Skin epidermis (tissue), 12 donors: Measurements from ENCODE around the gene APC2.

Source experiments
- H3K27ac ChIP-seq, 21 experiments: fragments of 200-600 bp; sonication (generic) in 11 of 21; one replicate each; pipeline ENCODE4 v1.5.0; 2020; ENCODE audit warnings: mild to moderate bottlenecking in 3 of 21, inconsistent platforms in 2 of 21, moderate library complexity in 2 of 21
- H3K4me3 ChIP-seq, 7 experiments: fragments of 200-600 bp; sonication (generic) in 2 of 7; one replicate each; pipeline ENCODE4 v1.5.0; 2020; ENCODE audit warnings: inconsistent platforms in 2 of 7, mild to moderate bottlenecking in 2 of 7, moderate library complexity in 1 of 7

Gene APC2

GRCh38 chr19:1449467-1450442 is at the start of gene APC2:
Gene APC2, plus strand, starts transcription at chr19:1450121. Its CDS starts 2,881 bp downstream, at chr19:1453002.
- Histone ChIP-seq H3K27ac (no peak within 1 kb of the TSS), H3K4me3 (no peak within 1 kb of the TSS)

- Histone ChIP-seq H3K4me3 (peak overlapping the region; percentile 37 to 62 (median 49)), H3K27ac (peak overlapping the region in 11 of 21 experiments; percentile 12 to 82 (median 28))
These were observed 49.4 kb upstream of the APC2 start for GRCh38 chr19:1400281-1401137.

- Histone ChIP-seq H3K27ac (peak within 1 kb of the TSS in 14 of 21 experiments; percentile 12 to 82 (median 30)), H3K4me3 (peak within 1 kb of the TSS; percentile 37 to 62 (median 49))
These were observed 48.6 kb upstream of the APC2 start, which contains the start of gene GAMT for GRCh38 chr19:1401138-1401888. Gene GAMT, minus strand, starts transcription at chr19:1401542. Its CDS starts 66 bp downstream, at chr19:1401476.

GRCh38 chr19:1401889-1402217 is 48.1 kb upstream of the APC2 start:
- H3K4me3 ChIP-seq, result peak overlapping the region; percentile 37 to 62 (median 49)
- H3K27ac ChIP-seq, result peak overlapping the region in 6 of 21 experiments; percentile 12 to 80 (median 30)

- Histone ChIP-seq H3K27ac (peak overlapping the region in 3 of 21 experiments; percentile 20 to 29 (median 21)), H3K4me3 (no peak overlapping the region)
These were observed 47.4 kb upstream of the APC2 start for GRCh38 chr19:1402411-1403070.

GRCh38 chr19:1406774-1407527 is 43.0 kb upstream of the APC2 start:
- Histone ChIP-seq H3K4me3 (peak overlapping the region; percentile 27 to 97 (median 40)), H3K27ac (peak overlapping the region in 20 of 21 experiments; percentile 53 to 99 (median 76))

GRCh38 chr19:1407528-1408299 is 42.2 kb upstream of the APC2 start, which contains the start of gene DAZAP1:
Gene DAZAP1, plus strand, starts transcription at chr19:1407586. Its CDS starts 188 bp downstream, at chr19:1407774.
- Histone ChIP-seq H3K4me3 (peak within 1 kb of the TSS; percentile 75 to 99 (median 97)), H3K27ac (peak within 1 kb of the TSS; percentile 83 to 100 (median 98))

GRCh38 chr19:1408300-1409203 is 41.4 kb upstream of the APC2 start:
- peak overlapping the region; percentile 83 to 100 (median 98) for H3K27ac ChIP-seq
- H3K4me3 ChIP-seq, result peak overlapping the region; percentile 75 to 99 (median 97)

GRCh38 chr19:1409204-1410005 is 40.5 kb upstream of the APC2 start:
- peak overlapping the region; percentile 75 to 99 (median 97) for H3K4me3 ChIP-seq
- H3K27ac ChIP-seq, result peak overlapping the region in 20 of 21 experiments; percentile 89 to 100 (median 98)

GRCh38 chr19:1410136-1410786 is 39.7 kb upstream of the APC2 start:
- Histone ChIP-seq H3K4me3 (peak overlapping the region in 1 of 7 experiments; percentile 89), H3K27ac (peak overlapping the region in 11 of 21 experiments; percentile 0 to 99 (median 54))

GRCh38 chr19:1410789-1411188 is 39.1 kb upstream of the APC2 start:
- Histone ChIP-seq H3K27ac (peak overlapping the region in 11 of 21 experiments; percentile 0 to 99 (median 50)), H3K4me3 (no peak overlapping the region)

GRCh38 chr19:1411255-1412191 is 38.4 kb upstream of the APC2 start:
- Histone ChIP-seq H3K4me3 (no peak overlapping the region), H3K27ac (peak overlapping the region in 11 of 21 experiments; percentile 0 to 98 (median 48))

GRCh38 chr19:1412323-1412923 is 37.5 kb upstream of the APC2 start:
- H3K27ac ChIP-seq, result peak overlapping the region in 7 of 21 experiments; percentile 15 to 61 (median 48)
- H3K4me3 ChIP-seq, result no peak overlapping the region
